ENCODE results near the gene IRF7. TPM values are rescaled to one million over a fixed set of nuclear protein-coding genes. Genes with fewer than 3 reads are reported as not detected.
A peak's percentile ranks its signal among the peaks of the same experiment; 100 is the strongest.

IRF7 gene
- total and polyA plus RNA-seq, 2 of the 4 experiments (the other 2 are of a cell fraction) = 1.6 to 4.5 TPM

DNA sequence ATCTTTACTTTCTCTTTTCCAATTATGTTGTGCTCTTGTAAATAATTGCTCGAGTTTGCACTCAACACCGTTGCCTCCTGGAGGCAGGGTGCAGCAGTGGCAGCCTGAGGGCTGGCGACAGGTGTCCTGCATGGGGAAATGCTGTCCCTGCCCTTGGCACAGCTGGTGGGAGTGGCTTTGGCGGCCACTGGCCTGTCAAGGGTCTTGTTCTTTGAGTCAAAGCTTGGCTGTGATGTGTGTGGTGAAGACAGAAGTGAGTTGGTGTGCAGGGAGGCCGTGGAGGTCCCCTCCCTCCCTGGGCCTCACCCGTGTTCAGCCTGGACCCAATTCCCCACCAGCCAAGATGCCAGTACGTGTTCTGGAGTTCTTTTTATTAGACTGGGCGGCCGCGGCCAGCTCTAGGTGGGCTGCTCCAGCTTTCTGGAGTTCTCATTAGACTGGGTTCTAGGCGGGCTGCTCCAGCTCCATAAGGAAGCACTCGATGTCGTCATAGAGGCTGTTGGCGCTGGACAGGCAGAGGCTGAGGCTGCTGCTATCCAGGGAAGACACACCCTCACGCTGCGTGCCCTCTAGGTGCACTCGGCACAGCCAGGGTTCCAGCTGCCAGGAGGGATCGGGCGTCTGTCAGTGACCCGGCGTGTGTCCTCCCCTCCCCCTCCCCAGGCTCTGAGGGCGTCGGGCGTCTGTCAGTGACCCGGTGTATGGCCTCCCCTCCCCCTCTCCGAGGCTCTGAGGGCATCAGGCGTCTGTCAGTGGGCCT lies 3.4 kb downstream of the IRF7 start:
- in situ Hi-C loops (cut with MboI; ENCODE audit: low sequenced_read_pairs) = no loop called here
- peak; percentile 22 for DNase-seq

More for the DNA sequence above, 3.4 kb downstream of the IRF7 start:
- Histone ChIP-seq H3K14ac (replicated peaks; ENCODE audit: low read depth, low read length) (no peak overlapping the region), H3K4me2 (ENCODE audit: low read depth, low read length) (no peak overlapping the region), H2BK120ac (ENCODE audit: low read depth, low read length) (no peak overlapping the region), H3K9ac (ENCODE audit: low read depth, low read length) (no peak overlapping the region), H3K9me1 (ENCODE audit: insufficient read depth, low read length) (no peaks in the 10 kb centered on the region), H3K18ac (ENCODE audit: low read depth, low read length) (no peak overlapping the region), H3K27ac (ENCODE audit: insufficient read depth, low read length) (no peak overlapping the region), H3K4me1 (ENCODE audit: control insufficient read depth, insufficient read depth, low read length) (peaks cover 4% of the 10 kb centered on the region; the same call in 1 of the 2 replicates), H2AK5ac (ENCODE audit: low read depth, low read length) (no peak overlapping the region), H3K56ac (ENCODE audit: extremely low read depth, insufficient read depth, low read length) (no peak overlapping the region), H3K23ac (ENCODE audit: low read depth, low read length) (no peak overlapping the region), H3K79me1 (ENCODE audit: low read depth in 1 of 2, low read length in 2 of 2) (peaks cover 0 to 29% of the 10 kb centered on the region in 2 experiments; a peak in 3 of 4 replicates), H4K91ac (ENCODE audit: insufficient read depth, low read depth, low read length) (no peak overlapping the region), H3K27me3 (ENCODE audit: control insufficient read depth, insufficient read depth, low read length) (no peaks in the 10 kb centered on the region), H4K20me1 (ENCODE audit: insufficient read depth, low read length) (peaks cover 39% of the 10 kb centered on the region), H3K4ac (ENCODE audit: low read depth, low read length) (no peak overlapping the region), H4K5ac (ENCODE audit: low read depth, low read length) (no peak overlapping the region), H3K9me3 (ENCODE audit: control insufficient read depth, insufficient read depth, low read length) (no peaks in the 10 kb centered on the region), H2BK5ac (ENCODE audit: low read depth, low read length, poor library complexity, severe bottlenecking) (no peak overlapping the region), H2BK15ac (ENCODE audit: low read depth, low read length) (no peak overlapping the region), H2BK20ac (ENCODE audit: low read depth, low read length) (no peak overlapping the region), H4K8ac (ENCODE audit: low read depth in 2 of 2, low read length in 2 of 2) (no peak overlapping the region), H3K4me3 (ENCODE audit: insufficient read depth, low read depth, low read length) (no peak overlapping the region), H2AK9ac (replicated peaks; ENCODE audit: low read depth, low read length, poor library complexity) (no peak overlapping the region), H3K36me3 (ENCODE audit: control insufficient read depth, insufficient read depth, low read length) (peaks cover 59% of the 10 kb centered on the region), H2AFZ (replicated peaks; ENCODE audit: low read length, poor library complexity) (no peak overlapping the region)
- TF ChIP-seq MAFK (IDR thresholded peaks at IDR 0.05; ENCODE audit: low read depth, low read length) = no peak
- TF ChIP-seq CTCF (conservative IDR thresholded peaks at IDR 0.05; ENCODE audit: low read depth, low read length) = peak; percentile 17; the same call in 1 of the 2 replicates
- no peak for TF ChIP-seq USF2 (IDR thresholded peaks at IDR 0.05; ENCODE audit: low read depth, low read length)
- no peak for ATAC-seq (ENCODE audit: low read depth)
- 79% methylated on average over 8 of the region's 27 CpGs; no CpG with 5 or more reads in 1 of the 2 experiments for WGBS, 2 experiments (ENCODE audit: extremely low coverage in 2 of 2, insufficient read length in 1 of 2)
- POLR2A ChIA-PET (ENCODE audit: unreplicated experiment) = no interaction called here
- no TSS peak for BruUV-seq (replicated peaks)
- intact Hi-C loops (cut with micrococcal nuclease) = no loop called here
- dilution Hi-C loops (cut with HindIII; ENCODE audit: low sequenced_read_pairs, unreplicated experiment) = no loop called here
- CTCF ChIA-PET = no interaction called here
